GM12878 (cell line): ENCODE data around the gene SMC3. TPM values are rescaled to one million over a fixed set of nuclear protein-coding genes. Genes with fewer than 3 reads are reported as not detected.

Experiments used
- ATAC-seq: fragments of 200-7000 bp; cut with Tn5 transposase; 3 replicates; pipeline ENCODE4 v1.9.1; 2020; ENCODE audit warnings: mild to moderate bottlenecking, moderate library complexity
- BruUV-seq: library from RNA; stranded (reverse); fragments of 400-500 nt; replicated peaks from 2 replicates; lab custom pipeline; 2021; lab: Mats Ljungman, UMichigan
- CTCF ChIA-PET: fragments of 300-600 bp; sonication (Branson Sonifier 250); formaldehyde crosslinking; extraction: SDS; loops from one replicate; lab custom pipeline; 2021; ENCODE audit warnings: inconsistent platforms; lab: Yijun Ruan, JAX
- POLR2A ChIA-PET: fragments of 350-600 bp; formaldehyde crosslinking; extraction: SDS; loops from one replicate; lab custom pipeline; 2021; ENCODE audit warnings: inconsistent platforms; lab: Charles Lee
- RAD21 ChIA-PET: fragments of 300-600 bp; sonication (Branson Sonifier 250); formaldehyde crosslinking; loops from one replicate; lab custom pipeline; 2023; ENCODE audit warnings: antibody characterized with exemption; ENCODE audit not compliant: unreplicated experiment; lab: Charles Lee
- SMC1A ChIA-PET: fragments of 300-600 bp; sonication (Branson Sonifier 250); formaldehyde crosslinking; loops from one replicate; lab custom pipeline; 2023; ENCODE audit not compliant: unreplicated experiment, uncharacterized antibody; lab: Charles Lee
- DNase-seq: peaks from one replicate; pipeline ENCODE4 v3.0.0-alpha.2; 2011; ENCODE audit warnings: low read depth, low spot score
- FAIRE-seq: peaks from 3 replicates; lab custom pipeline; 2011; peaks lifted over from hg19 to GRCh38; lab: Jason Lieb, UNC
- H2AFZ ChIP-seq: 2 replicates; pipeline ENCODE4 v1.6.0; 2011; ENCODE audit warnings: low read depth, low read length, control low read depth; ENCODE audit not compliant: control insufficient read depth
- H3K27ac ChIP-seq: 2 replicates; pipeline ENCODE4 v1.5.1; 2011; ENCODE audit warnings: control low read depth; ENCODE audit not compliant: control insufficient read depth, insufficient read depth
- H3K27me3 ChIP-seq, 2 experiments: replicated peaks in 1 of 2; 2 replicates each; pipeline versions ENCODE4 v1.6.0 to v1.6.1; 2011; ENCODE audit warnings: low read length in 1 of 2; ENCODE audit not compliant: control insufficient read depth in 2 of 2, insufficient read depth in 2 of 2
- H3K36me3 ChIP-seq, 2 experiments: 2 replicates each; pipeline ENCODE4 v1.5.1; 2011; ENCODE audit warnings: low read length in 1 of 2; ENCODE audit not compliant: control insufficient read depth in 2 of 2, insufficient read depth in 2 of 2
- H3K4me1 ChIP-seq: 2 replicates; pipeline ENCODE4 v1.6.1; 2011; ENCODE audit warnings: mild to moderate bottlenecking, low read length, moderate library complexity, mixed read lengths; ENCODE audit not compliant: control insufficient read depth, insufficient read depth
- H3K4me2 ChIP-seq: 2 replicates; pipeline ENCODE4 v1.6.0; 2011; ENCODE audit warnings: control low read depth; ENCODE audit not compliant: control insufficient read depth, insufficient read depth
- H3K4me3 ChIP-seq: fragments of 200-600 bp; sonication (generic); 2 replicates; pipeline ENCODE4 v1.5.1; 2016
- H3K79me2 ChIP-seq: 2 replicates; pipeline ENCODE4 v1.6.0; 2011; ENCODE audit warnings: low read length; ENCODE audit not compliant: control insufficient read depth, insufficient read depth
- H3K9ac ChIP-seq: 2 replicates; pipeline ENCODE4 v1.8.0; 2011; ENCODE audit warnings: low read length, control low read depth, mixed read lengths; ENCODE audit not compliant: control insufficient read depth, insufficient read depth
- H3K9me3 ChIP-seq: replicated peaks from 3 replicates; pipeline ENCODE4 v1.5.1; 2011; ENCODE audit warnings: mild to moderate bottlenecking, low read length; ENCODE audit not compliant: control insufficient read depth, insufficient read depth
- H4K20me1 ChIP-seq: 2 replicates; pipeline ENCODE4 v1.6.0; 2011; ENCODE audit not compliant: control insufficient read depth, insufficient read depth
- ASH2L ChIP-seq: fragments of 300-600, 200-600 bp; sonication (generic); IDR thresholded peaks from 2 replicates; pipeline ENCODE4 v1.6.1; 2017; ENCODE audit warnings: low read depth, mild to moderate bottlenecking, borderline replicate concordance
- BCL3 ChIP-seq: IDR thresholded peaks from 2 replicates; pipeline ENCODE4 v1.6.1; 2011; ENCODE audit warnings: borderline replicate concordance, low read depth, mild to moderate bottlenecking, moderate library complexity, low read length; ENCODE audit not compliant: insufficient read depth, poor library complexity, severe bottlenecking
- FOXM1 ChIP-seq: IDR thresholded peaks from 2 replicates; pipeline ENCODE4 v1.6.1; 2012; ENCODE audit warnings: low read depth, mild to moderate bottlenecking, inconsistent platforms, low read length, moderate library complexity
- STAT3 ChIP-seq: IDR thresholded peaks from 2 replicates; pipeline ENCODE4 v1.6.1; 2011; ENCODE audit warnings: low read depth, low read length, improper control_type of control experiment
- TBL1XR1 ChIP-seq: IDR thresholded peaks from 2 replicates; pipeline ENCODE4 v1.6.1; 2012; ENCODE audit warnings: low read depth, low read length, improper control_type of control experiment
- WGBS: methylation state at CpG from one replicate; pipeline ENCODE4 v1.1.6; 2016; ENCODE audit warnings: low lambda C conversion rate; ENCODE audit not compliant: insufficient replicate concordance, insufficient coverage; ENCODE audit errors: missing lambda C conversion rate; 5-methylcytosine and 5-hydroxymethylcytosine counted together
- in situ Hi-C: fragments of 300-500 bp; cut with MboI; formaldehyde crosslinking; loops from 9 replicates; pipeline ENCODE4 v1.14.3; 2018; ENCODE audit warnings: mixed read lengths
- intact Hi-C: fragments of 100-400 bp; cut with micrococcal nuclease; formaldehyde crosslinking; loops from one replicate; pipeline ENCODE4 v1.14.2; 2022; ENCODE audit not compliant: unreplicated experiment
- polyA plus RNA-seq, 11 experiments: library from polyadenylated mRNA; depleted of rRNA in 4 of 11; unstranded in 6 of 11; stranded (reverse) in 5 of 11; fragments of >200 nt; fragmentation: Nextera tagmentation in 4 of 11; fragmentation: Illumina TruSeq in 1 of 11; extraction: Ambion mirVana in 4 of 11; extraction: Trizol in 1 of 11; gene quantifications; 1 replicate in 1 of 11; 2 replicates in 10 of 11; pipeline versions ENCODE4 v1.2.1 to v1.2.3, GENCODE V29; 2011 to 2016; ENCODE audit warnings: inconsistent platforms in 2 of 11, missing spikeins in 2 of 11, low read depth in 1 of 11
- total RNA-seq, 4 experiments: library from RNA; depleted of rRNA in 3 of 4; stranded (reverse); fragments of >200 nt in 3 of 4; fragmentation: Illumina TruSeq in 1 of 4; extraction: Trizol in 1 of 4; gene quantifications; 2 replicates each; pipeline versions ENCODE4 v1.2.1 to v1.2.3, GENCODE V29; 2013 to 2021

Gene SMC3
- total and polyA plus RNA-seq, 10 of the 15 experiments (the other 5 are each of a cell fraction or from before 2014, with no cell fraction given), result 30.4 to 123 (median 48.3) TPM

DNA sequence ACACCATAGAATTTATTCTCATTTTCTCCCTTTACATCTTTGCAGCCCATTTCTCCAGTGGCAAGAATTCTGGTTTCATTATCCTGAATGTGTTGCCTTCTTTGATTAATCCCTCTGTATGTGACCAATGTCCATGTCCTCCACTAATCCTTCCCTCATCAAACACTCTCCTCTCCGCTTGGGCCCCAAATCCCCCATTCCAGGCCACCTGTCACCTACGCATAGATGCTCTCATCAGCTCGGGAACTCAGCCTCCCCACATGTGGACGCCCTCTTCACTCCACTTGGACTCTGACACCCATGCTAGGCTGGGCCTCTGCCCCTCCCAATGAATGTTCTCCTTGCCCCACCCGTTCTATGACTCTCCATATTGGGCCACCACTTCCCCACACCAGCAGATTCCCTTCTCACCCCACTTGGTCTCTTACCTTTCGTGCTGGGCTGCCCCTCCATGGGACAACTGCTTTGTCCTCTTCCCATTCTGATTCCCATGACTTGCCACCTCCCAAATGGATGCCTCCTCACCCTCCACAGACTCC lies 57.9 kb downstream of the SMC3 start:
- Histone ChIP-seq H2AFZ (no peak overlapping the region), H3K9ac (no peak overlapping the region), H3K4me3 (no peak overlapping the region), H3K36me3 (no peaks in the 10 kb centered on the region), H3K27ac (no peak overlapping the region)
- no peak for FAIRE-seq
- TF ChIP-seq TBL1XR1 (no peak), FOXM1 (no peak), BCL3 (no peak), ASH2L (no peak), STAT3 (no peak)
- TF ChIP-seq, all 136 proteins: peak for 0
- no peaks in the 10 kb centered on the region; the same call in 2 of the 3 replicates for H3K9me3 ChIP-seq
- H4K20me1 ChIP-seq, result no peaks in the 10 kb centered on the region
- H3K79me2 ChIP-seq, result no peaks in the 10 kb centered on the region
- no peak overlapping the region for H3K4me2 ChIP-seq
- POLR2A ChIA-PET, result no interaction called here
- CTCF ChIA-PET, result no interaction called here
- RAD21 ChIA-PET, result interaction anchor here (1.1 to 1.6 kb wide), 2 partner anchors 15 to 47 kb away, joined by 4 read pairs; no protein-coding TSS in a partner anchor
- no peak for DNase-seq
- H3K4me1 ChIP-seq, result no peaks in the 10 kb centered on the region
- in situ Hi-C loops (no loop called here), intact Hi-C loops (no loop called here)
- SMC1A ChIA-PET, result interaction anchor here (1.2 kb wide), 1 partner anchor 11 kb away, joined by 4 read pairs; no protein-coding TSS in a partner anchor
- ATAC-seq, result no peak
- H3K27me3 ChIP-seq, result no peaks in the 10 kb centered on the region
- 43% methylated on average over 6 of the region's 6 CpGs for WGBS
- no TSS peak for BruUV-seq
